Kidney (tissue), 14 donors: ENCODE data around the gene WRNIP1. TPM values are rescaled to one million over a fixed set of nuclear protein-coding genes. Genes with fewer than 3 reads are reported as not detected.

ENCODE experiments used
- DNase-seq, 5 donors: peaks; one replicate each; pipeline ENCODE4 v3.0.0-alpha.2; 2013 to 2020
- FAIRE-seq: peaks from 2 replicates; lab custom pipeline; 2012; peaks lifted over from hg19 to GRCh38; lab: Jason Lieb, UNC
- H3K27ac ChIP-seq, 2 donors: one replicate each; pipeline ENCODE4 v1.7.0; 2013; ENCODE audit warnings: low read depth in 2 of 2, low read length in 2 of 2, inconsistent platforms in 1 of 2
- H3K27me3 ChIP-seq: one replicate; pipeline ENCODE4 v1.7.1; 2013; ENCODE audit warnings: low read length, inconsistent platforms; ENCODE audit not compliant: control insufficient read depth, insufficient read depth
- H3K36me3 ChIP-seq, 3 donors: one replicate each; pipeline versions ENCODE4 v1.7.0 to v1.7.1; 2013; ENCODE audit warnings: low read length in 3 of 3, control low read depth in 1 of 3, inconsistent platforms in 1 of 3; ENCODE audit not compliant: insufficient read depth in 3 of 3, control insufficient read depth in 2 of 3
- H3K4me1 ChIP-seq, 3 donors: one replicate each; pipeline versions ENCODE4 v1.7.0 to v1.7.1; 2013; ENCODE audit warnings: low read length in 3 of 3, inconsistent platforms in 1 of 3, low read depth in 1 of 3; ENCODE audit not compliant: control insufficient read depth in 2 of 3, insufficient read depth in 2 of 3
- H3K4me3 ChIP-seq, 3 donors: one replicate each; pipeline versions ENCODE4 v1.7.0 to v1.8.1; 2013; ENCODE audit warnings: low read length in 3 of 3, control low read depth in 1 of 3, inconsistent platforms in 1 of 3
- H3K9ac ChIP-seq, 3 donors: one replicate each; pipeline versions ENCODE4 v1.7.0 to v1.7.1; 2013; ENCODE audit warnings: low read length in 3 of 3, control low read depth in 1 of 3, inconsistent platforms in 1 of 3
- H3K9me3 ChIP-seq, 3 donors: one replicate each; pipeline versions ENCODE4 v1.7.0 to v1.7.1; 2013; ENCODE audit warnings: low read length in 3 of 3, control low read depth in 1 of 3, inconsistent platforms in 1 of 3; ENCODE audit not compliant: control insufficient read depth in 2 of 3, insufficient read depth in 1 of 3
- intact Hi-C: fragments of 100-400 bp; cut with DNase I; formaldehyde crosslinking; loops from one replicate; pipeline ENCODE4 v1.11.1; 2022
- polyA plus RNA-seq: library from polyadenylated mRNA; stranded (reverse); fragments of 350-450 nt; fragmentation: Illumina TruSeq; extraction: RNeasy Lipid Tissue Mini Kit (QIAGEN cat#74804); gene quantifications from one replicate; pipeline ENCODE4 v1.2.3, GENCODE V29; 2014; ENCODE audit warnings: low read depth, low replicate concordance; ENCODE audit not compliant: insufficient read depth
- total RNA-seq: library from RNA; stranded (reverse); fragmentation: NEBNext Ultra II Directional; extraction: Animal tissue kit (Norgen Biotek cat#: 25700); gene quantifications from one replicate; pipeline ENCODE4 v1.2.1, GENCODE V29; 2021
- TF ChIP-seq, protein P1 (sequence below): IDR thresholded peaks from 3 replicates; pipeline ENCODE4 v1.5.1; 2012; ENCODE audit warnings: mild to moderate bottlenecking, moderate library complexity, borderline replicate concordance; ENCODE audit not compliant: insufficient read depth; ENCODE audit errors: extremely low read depth
- donor health status: control.
- donor health status: control.
- donor health status: control.
- donor health status: control.
- donor health status: control.
- donor health status: DM: yes; HTN: yes; CAD: no.
- donor health status: Normal renal cell carcinoma (clear cell type).

WRNIP1 gene
- total and polyA plus RNA-seq, 2 donors from 2014 or later = 38.0 to 46.3 TPM

DNA sequence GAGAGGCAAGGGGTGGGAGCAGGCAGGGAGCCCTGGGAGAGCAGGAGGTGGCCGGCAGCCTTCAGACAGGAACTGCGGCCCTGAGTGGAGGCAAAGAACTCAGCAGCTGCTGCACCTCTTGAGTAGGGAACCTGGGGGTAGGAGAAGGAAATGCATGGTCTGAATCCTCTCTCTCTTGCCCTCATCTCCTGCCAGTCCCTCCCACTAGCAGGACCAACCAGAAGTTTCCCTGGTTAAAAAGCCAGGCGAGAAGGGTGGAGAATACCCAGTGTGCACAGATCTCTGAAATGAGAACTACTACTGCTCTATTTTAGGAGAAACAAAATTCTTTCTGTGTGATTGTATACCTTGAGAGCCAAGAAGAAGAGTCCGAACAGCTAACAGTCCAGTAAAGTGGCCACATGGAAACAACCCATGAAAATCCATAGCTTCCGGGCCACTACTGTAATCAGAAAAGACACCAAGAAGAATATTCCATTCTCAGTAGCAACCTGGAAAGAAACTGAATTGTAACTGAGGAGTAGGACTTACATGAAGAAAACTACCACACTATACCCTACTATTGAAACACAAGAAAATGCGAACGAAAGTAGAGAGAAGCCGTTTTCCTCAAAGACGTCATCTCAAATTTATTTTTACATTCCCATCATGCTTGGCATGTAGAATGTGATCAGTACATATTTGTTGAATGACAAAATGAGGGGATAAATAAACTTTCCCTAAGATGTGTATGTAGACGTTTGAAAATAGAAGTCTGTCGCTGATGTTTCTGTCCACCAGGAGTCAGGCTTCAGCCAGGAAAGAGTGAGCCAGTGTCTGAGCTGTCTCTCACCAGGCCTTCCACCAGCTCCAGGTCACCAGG lies 25.6 kb downstream of the WRNIP1 start:
- Histone ChIP-seq H3K4me3 (no peak overlapping the region), H3K27ac (peak overlapping the region in 1 of 2 donors; percentile 29), H3K9me3 (no peaks in the 10 kb centered on the region), H3K36me3 (peaks cover 0 to 6% (median 5%) of the 10 kb centered on the region in 3 donors), H3K27me3 (no peaks in the 10 kb centered on the region), H3K9ac (peak overlapping the region in 1 of 3 donors; percentile 21), H3K4me1 (no peaks in the 10 kb centered on the region)
- peak; percentile 70 for FAIRE-seq
- TF ChIP-seq, protein P1, sequence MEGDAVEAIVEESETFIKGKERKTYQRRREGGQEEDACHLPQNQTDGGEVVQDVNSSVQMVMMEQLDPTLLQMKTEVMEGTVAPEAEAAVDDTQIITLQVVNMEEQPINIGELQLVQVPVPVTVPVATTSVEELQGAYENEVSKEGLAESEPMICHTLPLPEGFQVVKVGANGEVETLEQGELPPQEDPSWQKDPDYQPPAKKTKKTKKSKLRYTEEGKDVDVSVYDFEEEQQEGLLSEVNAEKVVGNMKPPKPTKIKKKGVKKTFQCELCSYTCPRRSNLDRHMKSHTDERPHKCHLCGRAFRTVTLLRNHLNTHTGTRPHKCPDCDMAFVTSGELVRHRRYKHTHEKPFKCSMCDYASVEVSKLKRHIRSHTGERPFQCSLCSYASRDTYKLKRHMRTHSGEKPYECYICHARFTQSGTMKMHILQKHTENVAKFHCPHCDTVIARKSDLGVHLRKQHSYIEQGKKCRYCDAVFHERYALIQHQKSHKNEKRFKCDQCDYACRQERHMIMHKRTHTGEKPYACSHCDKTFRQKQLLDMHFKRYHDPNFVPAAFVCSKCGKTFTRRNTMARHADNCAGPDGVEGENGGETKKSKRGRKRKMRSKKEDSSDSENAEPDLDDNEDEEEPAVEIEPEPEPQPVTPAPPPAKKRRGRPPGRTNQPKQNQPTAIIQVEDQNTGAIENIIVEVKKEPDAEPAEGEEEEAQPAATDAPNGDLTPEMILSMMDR = peak; percentile 81
- peak in 4 of 5 donors; percentile 70 to 86 (median 79) for DNase-seq
- intact Hi-C loops = no loop called here

DNA sequence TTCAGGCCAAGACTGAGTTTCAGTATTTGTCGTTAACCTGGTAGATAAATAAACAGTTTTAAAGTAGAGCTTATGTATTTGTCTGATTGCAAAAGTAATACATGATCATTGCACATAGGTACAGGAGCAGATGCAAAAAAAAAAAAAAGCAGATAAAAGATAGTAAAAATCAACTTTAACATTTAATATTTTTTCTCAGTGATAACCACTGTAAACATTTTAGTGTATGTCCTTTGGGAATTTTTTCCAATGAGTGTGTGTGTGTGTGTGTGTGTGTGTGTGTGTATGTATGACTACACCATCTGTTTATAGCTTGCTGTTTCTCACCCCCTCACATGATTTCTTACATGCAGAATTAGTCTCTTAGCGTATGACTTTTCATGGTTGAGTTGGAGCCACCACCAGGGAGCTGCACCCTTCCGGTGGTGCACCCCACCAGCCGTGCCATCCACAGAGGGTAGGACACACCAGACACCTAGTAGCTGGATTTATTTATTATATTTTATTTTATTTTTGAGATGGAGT lies 26.3 kb downstream of the WRNIP1 start:
- no peak overlapping the region for H3K4me3 ChIP-seq
- FAIRE-seq = no peak
- no peak overlapping the region for H3K9ac ChIP-seq
- intact Hi-C loops = no loop called here
- peaks cover 0 to 6% (median under 1%) of the 10 kb centered on the region in 3 donors for H3K36me3 ChIP-seq
- H3K4me1 ChIP-seq = no peaks in the 10 kb centered on the region
- no peaks in the 10 kb centered on the region for H3K9me3 ChIP-seq
- no peak for DNase-seq
- H3K27ac ChIP-seq = no peak overlapping the region
- H3K27me3 ChIP-seq = no peaks in the 10 kb centered on the region
- TF ChIP-seq, protein P1 = no peak

DNA sequence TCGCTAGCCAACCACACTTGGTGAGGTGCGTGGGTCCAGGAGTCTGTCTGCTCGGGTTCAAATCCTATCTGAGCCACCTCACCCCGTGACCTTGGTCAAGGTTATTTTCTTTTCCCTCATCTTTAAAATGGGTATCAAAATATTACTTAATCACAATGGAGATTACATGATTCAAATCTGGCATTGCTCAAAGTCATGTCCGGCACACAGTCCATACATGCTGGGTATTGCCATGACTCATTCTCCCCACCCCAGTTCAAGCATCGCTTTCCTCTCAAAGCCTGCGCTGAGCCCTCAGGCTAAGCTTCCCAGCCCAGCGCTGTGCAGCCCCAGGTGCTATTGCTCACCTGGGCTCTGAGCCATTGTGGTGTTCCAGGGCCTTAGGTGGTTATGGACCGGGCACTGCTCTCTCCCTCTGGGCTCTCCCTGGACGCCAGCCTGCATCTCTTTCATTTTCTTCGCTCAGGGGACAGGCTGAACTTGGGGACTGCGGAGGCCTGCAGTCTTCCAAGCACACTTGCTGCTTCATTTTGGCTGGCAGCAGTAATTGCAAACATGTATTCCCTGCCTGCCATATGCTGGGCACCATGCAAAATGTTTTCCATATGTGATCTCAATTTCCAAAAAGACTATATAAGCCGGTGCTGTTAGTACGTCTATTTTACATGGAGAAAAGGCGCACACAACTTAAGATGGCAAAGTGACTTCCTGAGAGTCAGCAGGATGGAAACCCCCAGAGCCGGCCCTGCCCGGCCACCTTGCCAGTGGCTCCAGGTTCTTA lies 27.3 kb downstream of the WRNIP1 start:
- H3K4me1 ChIP-seq = no peaks in the 10 kb centered on the region
- no peak overlapping the region for H3K4me3 ChIP-seq
- no peak overlapping the region for H3K27ac ChIP-seq
- H3K27me3 ChIP-seq = no peaks in the 10 kb centered on the region
- TF ChIP-seq, protein P1 = no peak
- intact Hi-C loops = no loop called here
- peaks cover 0 to 4% (median 0%) of the 10 kb centered on the region in 3 donors for H3K36me3 ChIP-seq
- no peak for FAIRE-seq
- no peak overlapping the region for H3K9ac ChIP-seq
- no peak for DNase-seq
- H3K9me3 ChIP-seq = no peaks in the 10 kb centered on the region
